GM12865 (cell line): ENCODE data around the gene TP73.

ENCODE experiments used
- DNase-seq: peaks from one replicate; pipeline ENCODE4 v3.0.0; 2010; ENCODE audit warnings: low read depth
- H3K4me3 ChIP-seq: 2 replicates; pipeline ENCODE4 v1.5.1; 2011; ENCODE audit warnings: mild to moderate bottlenecking, low read depth, low read length, control low read depth
- CTCF ChIP-seq: IDR thresholded peaks from 2 replicates; pipeline ENCODE4 v1.5.1; 2011; ENCODE audit warnings: low read length, control low read depth, low read depth, inconsistent platforms; ENCODE audit not compliant: insufficient read depth; ENCODE audit errors: missing control alignments

Gene TP73

DNA sequence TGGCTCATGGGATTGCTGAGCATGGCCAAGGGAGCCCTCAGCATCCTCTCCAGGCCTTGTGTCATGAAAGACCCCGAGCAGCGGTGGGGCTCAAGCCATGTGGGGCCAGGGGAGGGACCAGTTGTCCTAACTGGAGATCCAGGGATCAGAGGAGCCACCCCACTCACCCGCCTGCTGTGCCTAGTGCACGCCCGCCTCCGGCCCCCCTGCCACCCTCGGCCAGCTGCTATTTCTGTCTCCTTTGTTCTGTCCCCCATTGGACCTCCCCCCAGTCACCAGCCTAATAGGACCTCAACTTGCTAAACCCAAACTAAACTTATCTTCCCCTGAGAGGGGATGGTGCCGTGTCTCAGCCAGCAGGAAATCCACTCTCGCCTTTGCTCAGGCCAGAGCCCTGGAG is 44.4 kb downstream of the TP73 start:
- H3K4me3 ChIP-seq, result no peak overlapping the region
- no peak for DNase-seq
- TF ChIP-seq CTCF, result no peak

- H3K4me3 ChIP-seq, result no peak overlapping the region
- DNase-seq, result no peak
- TF ChIP-seq CTCF, result no peak
Observed at GRCh38 chr1:3697104-3697503, 44.8 kb downstream of the TP73 start.

GRCh38 chr1:3697810-3698209 is 45.5 kb downstream of the TP73 start:
- no peak for DNase-seq
- TF ChIP-seq CTCF, result no peak
- no peak overlapping the region for H3K4me3 ChIP-seq

DNA sequence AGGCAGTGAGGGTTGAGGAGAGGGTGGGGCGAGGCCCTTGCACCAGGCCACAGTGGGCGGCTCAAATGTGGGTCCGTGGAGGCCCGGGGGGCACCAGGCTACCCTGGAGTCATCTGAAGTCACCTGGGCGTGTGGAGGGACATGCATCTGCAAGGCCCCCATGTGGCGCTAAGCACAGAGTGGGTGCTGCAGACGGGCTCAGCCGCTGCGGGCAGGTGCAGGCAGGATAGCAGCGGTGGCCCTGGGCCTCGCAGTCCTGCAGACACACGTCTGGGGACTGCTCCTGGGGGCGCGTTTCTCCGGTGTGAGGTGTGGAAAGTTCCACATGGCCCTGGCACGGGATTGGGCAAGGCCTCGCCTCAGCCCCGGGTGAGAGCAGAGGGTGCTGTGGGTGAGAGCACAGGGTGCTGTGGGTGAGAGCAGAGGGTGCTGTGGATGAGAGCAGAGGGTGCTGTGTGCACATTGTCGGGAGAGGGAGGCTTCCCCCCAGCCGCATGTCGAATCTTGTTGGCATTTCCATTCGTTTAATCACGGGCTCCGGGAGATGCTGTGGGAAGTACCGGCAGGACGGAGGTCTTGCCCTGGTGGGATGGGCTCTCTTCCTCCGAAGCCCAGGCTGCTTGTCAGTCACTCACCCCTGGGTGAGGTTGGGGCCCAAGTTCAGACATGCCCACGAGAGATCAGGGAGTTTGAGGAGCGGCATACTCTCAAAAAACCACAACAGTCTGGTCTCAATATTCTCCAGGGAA is 46.5 kb downstream of the TP73 start:
- TF ChIP-seq CTCF, result no peak
- no peak for DNase-seq
- no peak overlapping the region for H3K4me3 ChIP-seq

GRCh38 chr1:3699596-3699995 is 47.3 kb downstream of the TP73 start:
- DNase-seq, result no peak
- TF ChIP-seq CTCF, result no peak
- H3K4me3 ChIP-seq, result no peak overlapping the region

- no peak for TF ChIP-seq CTCF
- DNase-seq, result no peak
- no peak overlapping the region for H3K4me3 ChIP-seq
Observed at GRCh38 chr1:3700631-3701030, 48.3 kb downstream of the TP73 start.

DNA sequence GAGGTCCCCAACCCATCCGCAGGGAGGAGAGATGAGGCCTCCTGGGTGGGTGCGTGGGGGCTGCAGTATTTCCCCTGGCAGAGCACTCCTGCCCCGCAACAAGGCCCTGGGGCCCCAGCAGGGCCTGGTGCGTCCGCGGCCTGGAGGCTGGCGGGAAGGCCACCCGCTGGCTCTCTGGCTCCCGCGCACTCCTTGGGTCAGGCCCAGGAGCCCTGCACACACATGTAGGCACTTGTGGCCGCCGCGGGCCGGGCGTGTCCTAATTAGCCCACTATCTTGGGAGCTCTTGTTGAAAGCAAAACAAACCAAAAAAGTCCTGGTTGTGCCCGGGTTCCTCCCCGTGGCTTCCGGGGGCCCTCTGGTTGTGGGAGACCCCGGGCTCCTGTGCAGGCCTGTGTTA is 50.2 kb downstream of the TP73 start:
- no peak for DNase-seq

More for the DNA sequence above, 50.2 kb downstream of the TP73 start:
- TF ChIP-seq CTCF, result no peak
- no peak overlapping the region for H3K4me3 ChIP-seq
